Fibroblast of the aortic adventitia (primary cell): ENCODE measurements around the gene IRX1. TPM values are rescaled to one million over a fixed set of nuclear protein-coding genes. Genes with fewer than 3 reads are reported as not detected.

Source experiments
- DNase-seq: peaks from one replicate; pipeline ENCODE4 v3.0.0-alpha.2; 2010; ENCODE audit warnings: low read depth
- H3K4me3 ChIP-seq: 2 replicates; pipeline ENCODE4 v1.5.1; 2011; ENCODE audit warnings: low read depth, mild to moderate bottlenecking, control low read depth, low read length, moderate library complexity
- total RNA-seq: library from RNA; depleted of rRNA; stranded (reverse); fragments of >200 nt; gene quantifications from 2 replicates; pipeline ENCODE4 v1.2.3, GENCODE V29; 2012; ENCODE audit warnings: low replicate concordance
- TF ChIP-seq, protein P1 (sequence below): IDR thresholded peaks from 2 replicates; pipeline ENCODE4 v1.5.1; 2011; ENCODE audit warnings: mild to moderate bottlenecking, low read length, control low read depth, inconsistent platforms; ENCODE audit not compliant: insufficient read depth

IRX1 gene
- total RNA-seq, 1 donor: 7.9 TPM

DNA sequence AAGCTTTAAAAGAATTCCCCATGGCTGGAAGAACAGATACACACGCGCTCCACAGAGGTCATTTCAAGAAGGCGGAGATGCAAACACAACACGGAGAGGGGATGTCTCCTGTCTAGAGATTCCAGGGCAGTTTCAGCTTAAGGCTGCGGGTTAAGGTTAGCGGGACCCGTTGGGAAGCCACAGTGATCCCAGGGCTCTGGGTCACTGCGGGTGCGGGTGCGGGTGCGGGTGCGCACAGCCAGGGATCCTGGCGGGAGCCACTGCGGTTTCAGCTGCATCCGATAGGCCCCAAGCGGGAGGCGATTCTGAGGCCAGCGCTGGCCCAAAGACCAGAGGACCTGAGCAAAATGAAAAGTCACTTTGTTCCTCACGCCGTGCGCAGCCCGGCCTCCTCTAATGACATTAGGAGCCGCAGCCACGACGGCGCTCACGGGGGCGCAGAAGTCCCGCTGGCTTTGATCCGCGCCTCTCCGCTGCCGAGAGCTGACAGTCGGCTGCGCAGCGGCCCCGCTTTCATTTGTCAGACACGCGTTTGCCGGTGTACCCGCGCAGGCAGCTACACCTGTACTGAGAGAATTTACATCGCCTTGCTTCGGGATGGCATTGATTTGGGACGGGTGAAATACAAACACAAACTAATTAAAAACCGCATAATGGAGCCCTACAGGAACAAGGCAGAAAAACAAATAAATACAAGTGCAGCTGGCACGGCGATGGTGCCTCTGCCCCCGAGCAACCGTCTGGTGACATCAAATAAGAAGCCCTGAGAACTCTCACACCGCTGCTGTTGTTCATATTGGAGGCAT, 5.3 kb upstream of the IRX1 start:
- TF ChIP-seq, protein P1, sequence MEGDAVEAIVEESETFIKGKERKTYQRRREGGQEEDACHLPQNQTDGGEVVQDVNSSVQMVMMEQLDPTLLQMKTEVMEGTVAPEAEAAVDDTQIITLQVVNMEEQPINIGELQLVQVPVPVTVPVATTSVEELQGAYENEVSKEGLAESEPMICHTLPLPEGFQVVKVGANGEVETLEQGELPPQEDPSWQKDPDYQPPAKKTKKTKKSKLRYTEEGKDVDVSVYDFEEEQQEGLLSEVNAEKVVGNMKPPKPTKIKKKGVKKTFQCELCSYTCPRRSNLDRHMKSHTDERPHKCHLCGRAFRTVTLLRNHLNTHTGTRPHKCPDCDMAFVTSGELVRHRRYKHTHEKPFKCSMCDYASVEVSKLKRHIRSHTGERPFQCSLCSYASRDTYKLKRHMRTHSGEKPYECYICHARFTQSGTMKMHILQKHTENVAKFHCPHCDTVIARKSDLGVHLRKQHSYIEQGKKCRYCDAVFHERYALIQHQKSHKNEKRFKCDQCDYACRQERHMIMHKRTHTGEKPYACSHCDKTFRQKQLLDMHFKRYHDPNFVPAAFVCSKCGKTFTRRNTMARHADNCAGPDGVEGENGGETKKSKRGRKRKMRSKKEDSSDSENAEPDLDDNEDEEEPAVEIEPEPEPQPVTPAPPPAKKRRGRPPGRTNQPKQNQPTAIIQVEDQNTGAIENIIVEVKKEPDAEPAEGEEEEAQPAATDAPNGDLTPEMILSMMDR: no peak
- no peak for DNase-seq
- H3K4me3 ChIP-seq: no peak overlapping the region

DNA sequence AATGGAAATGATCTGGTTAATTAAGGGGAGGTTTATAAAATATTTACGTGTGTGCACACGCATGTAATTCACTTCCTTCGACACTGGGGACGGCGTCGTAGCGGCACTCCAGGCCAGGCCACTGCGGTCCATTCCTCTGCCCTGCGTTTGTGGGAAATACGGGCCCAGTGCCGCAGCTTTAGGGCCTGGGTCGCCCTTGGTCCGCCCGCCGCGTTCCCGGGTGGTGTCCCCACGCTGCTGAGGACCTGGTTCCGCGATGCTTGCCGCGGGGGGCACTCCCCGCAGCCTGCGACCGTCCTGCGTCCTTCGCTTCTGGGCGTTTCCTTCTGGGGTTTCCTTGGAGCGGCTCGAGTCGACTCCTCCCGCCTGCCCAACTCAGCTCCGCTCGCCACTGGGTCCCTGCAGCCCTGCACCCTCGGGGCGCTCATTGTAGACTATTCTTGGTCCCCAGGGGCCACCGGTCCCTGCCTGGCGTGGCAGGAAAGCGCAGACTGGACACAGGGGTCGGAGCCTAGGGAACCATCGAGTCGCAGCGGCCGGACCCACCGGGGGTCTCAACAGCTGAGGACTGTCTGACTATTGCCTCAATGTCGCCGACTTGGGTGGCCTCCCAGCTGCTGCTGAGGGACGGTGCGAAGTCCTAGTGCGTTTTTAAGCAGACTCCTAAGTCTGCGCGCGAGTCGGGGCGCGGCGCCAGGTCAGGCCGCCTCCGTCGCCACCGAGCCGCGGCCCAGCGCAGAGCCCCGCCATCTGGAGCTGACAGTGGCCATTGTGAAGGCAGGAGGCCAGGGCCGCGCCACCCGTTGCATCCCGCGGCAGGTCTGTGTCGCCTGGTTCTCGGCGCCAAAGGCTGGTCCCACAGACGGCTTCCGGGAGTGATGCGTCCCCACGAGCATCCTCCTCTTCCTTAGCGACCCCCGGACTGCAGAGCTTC, 4.4 kb upstream of the IRX1 start:
- TF ChIP-seq, protein P1: peak; percentile 9
- no peak for DNase-seq
- peak overlapping the region; percentile 9 for H3K4me3 ChIP-seq

DNA sequence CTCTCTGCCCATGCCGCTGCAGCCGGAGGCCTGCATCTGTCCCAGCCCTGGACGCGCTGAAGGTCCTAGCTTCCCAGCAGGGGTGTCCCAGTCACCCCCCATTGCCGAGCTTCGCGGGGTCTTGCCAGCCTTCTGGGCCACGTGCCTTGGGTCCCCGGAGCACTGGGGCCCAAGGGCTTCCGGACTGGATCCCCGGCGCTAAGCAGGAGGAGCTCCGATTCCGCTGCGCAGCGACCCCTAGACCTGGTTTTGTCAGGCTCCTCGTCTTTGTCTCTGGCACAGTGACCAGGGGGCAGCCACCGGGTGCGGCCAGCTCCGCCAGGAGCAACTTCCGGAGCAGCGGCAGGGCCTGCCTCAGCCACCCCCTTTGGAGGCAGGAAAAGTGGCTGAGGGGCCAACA, 3.3 kb upstream of the IRX1 start:
- TF ChIP-seq, protein P1: no peak
- no peak overlapping the region for H3K4me3 ChIP-seq
- no peak for DNase-seq

DNA sequence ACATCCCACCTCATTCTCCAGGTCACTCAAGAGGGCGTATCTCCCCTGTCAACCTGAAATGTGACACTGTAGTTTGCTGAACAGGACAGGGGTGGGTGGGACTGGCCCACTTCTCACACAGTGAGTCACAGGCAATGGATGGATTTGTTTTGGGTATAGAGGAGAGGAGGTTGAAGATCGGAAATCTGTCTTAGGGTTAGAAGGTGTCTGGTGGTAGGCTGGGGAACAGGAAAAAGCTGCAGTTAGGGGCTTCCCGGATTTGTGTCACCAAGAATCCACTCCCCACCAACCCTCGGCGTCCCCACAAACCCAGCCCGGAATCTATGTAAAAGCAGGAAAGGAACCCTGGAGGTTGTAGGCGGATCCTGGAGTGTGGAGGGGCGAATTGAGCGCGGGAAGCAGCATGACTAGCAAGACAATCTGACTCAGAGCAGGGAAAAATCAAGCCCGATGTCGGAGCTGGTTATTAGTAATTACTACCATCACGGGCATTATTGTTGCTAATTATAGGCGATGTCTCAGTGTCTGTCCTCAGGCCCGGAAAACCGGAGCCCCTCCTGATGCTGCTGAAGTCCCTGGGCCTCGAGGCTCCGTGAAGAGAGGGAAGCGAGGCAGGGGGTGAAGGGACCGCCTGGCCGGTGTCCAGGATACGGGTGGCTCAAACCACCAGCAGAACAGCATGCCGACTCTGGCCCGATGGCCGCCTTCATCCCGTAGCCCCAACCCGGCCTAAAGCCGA, 1.7 kb upstream of the IRX1 start:
- no peak for DNase-seq

DNA sequence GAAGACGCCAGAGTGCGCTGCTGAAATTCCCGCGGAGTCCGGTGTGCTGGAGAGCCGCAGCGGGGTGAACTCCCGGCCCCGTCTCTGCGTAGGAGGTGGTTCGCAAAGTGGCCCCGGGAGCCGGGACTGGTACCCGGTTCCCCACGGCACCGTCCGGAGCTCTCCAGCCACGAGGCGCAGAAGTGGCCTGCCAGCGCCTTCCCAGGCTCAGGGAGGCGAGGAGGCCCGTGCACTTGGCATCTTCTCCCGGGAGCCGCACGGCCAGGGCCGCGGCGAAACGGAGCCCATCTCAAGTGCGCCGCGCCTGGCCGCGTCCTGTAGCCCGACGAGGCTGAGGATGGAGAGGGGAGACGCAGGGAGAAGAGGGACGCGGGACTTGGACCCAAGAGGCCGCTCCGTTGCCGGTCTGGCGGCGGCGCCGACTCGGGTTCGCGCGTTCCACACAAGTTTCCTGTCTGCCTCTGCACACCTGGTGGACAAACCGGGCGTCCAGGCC, 1.1 kb upstream of the IRX1 start:
- H3K4me3 ChIP-seq: peak overlapping the region; percentile 48
- peak; percentile 18 for DNase-seq
- TF ChIP-seq, protein P1: no peak

More for the DNA sequence above, 1.7 kb upstream of the IRX1 start:
- TF ChIP-seq, protein P1: no peak
- no peak overlapping the region for H3K4me3 ChIP-seq

DNA sequence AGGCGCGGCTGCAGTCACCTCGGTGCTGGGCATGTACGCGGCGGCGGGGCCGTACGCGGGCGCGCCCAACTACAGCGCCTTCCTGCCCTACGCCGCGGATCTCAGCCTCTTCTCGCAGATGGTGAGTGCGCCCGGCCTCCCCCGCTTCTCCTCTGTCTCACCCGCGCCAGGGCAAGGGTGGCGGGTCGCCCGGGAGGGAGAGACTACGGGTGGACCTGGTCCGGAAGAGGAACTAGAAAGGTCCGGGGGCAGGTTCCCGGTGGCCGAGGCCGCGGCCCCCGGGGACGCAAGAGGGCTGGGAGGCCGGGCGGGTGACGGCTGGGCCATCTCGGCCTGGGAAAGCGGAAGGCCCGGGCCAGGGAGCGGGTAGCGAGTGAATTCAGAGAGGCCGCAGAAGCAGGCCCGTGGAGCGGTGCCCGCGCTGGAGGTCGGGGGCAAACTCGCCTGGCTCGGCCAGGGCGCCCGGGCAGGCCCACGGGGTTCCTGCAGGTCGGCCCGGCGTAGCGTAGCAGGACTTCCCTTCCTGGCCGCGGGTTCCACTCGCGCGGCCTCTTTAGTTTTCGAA, 711 bp downstream of the IRX1 start:
- H3K4me3 ChIP-seq: peak overlapping the region; percentile 63
- TF ChIP-seq, protein P1: no peak
- peak; percentile 18 for DNase-seq
